Heart left ventricle (tissue), 16 donors: ENCODE results near the gene CHRNG. TPM values are rescaled to one million over a fixed set of nuclear protein-coding genes. Genes with fewer than 3 reads are reported as not detected.
A peak's percentile ranks its signal among the peaks of the same experiment; 100 is the strongest.

Experiments used
- ATAC-seq, 4 donors: fragments of 200-7000 bp; cut with Tn5 transposase; one replicate each; pipeline ENCODE4 v1.9.1; 2020 to 2022; ENCODE audit warnings: moderate library complexity in 4 of 4, mild to moderate bottlenecking in 3 of 4, moderate number of reproducible peaks in 1 of 4
- DNase-seq, 5 donors: peaks; one replicate each; pipeline ENCODE4 v3.0.0-alpha.2; 2020
- H3K27ac ChIP-seq, 12 donors: fragments of 200-600 bp; sonication (generic) in 4 of 12; one replicate each; pipeline versions ENCODE4 v1.5.0 to v1.8.0; 2016 to 2022; ENCODE audit warnings: mild to moderate bottlenecking in 2 of 12
- H3K27me3 ChIP-seq, 9 donors: fragments of 200-600 bp; sonication (generic) in 2 of 9; one replicate each; pipeline versions ENCODE4 v1.5.1 to v1.8.0; 2016 to 2022; ENCODE audit warnings: mild to moderate bottlenecking in 3 of 9
- H3K36me3 ChIP-seq, 9 donors: fragments of 200-600 bp; sonication (generic) in 2 of 9; one replicate each; pipeline versions ENCODE4 v1.5.0 to v1.8.0; 2018 to 2022; ENCODE audit warnings: mild to moderate bottlenecking in 2 of 9
- H3K4me1 ChIP-seq, 12 donors: fragments of 200-600 bp; sonication (generic) in 4 of 12; one replicate each; pipeline versions ENCODE4 v1.5.0 to v1.8.0; 2016 to 2022; ENCODE audit warnings: mild to moderate bottlenecking in 3 of 12
- H3K4me3 ChIP-seq, 12 donors: fragments of 200-600 bp; sonication (generic) in 4 of 12; one replicate each; pipeline versions ENCODE4 v1.5.0 to v1.8.0; 2017 to 2022; ENCODE audit warnings: mild to moderate bottlenecking in 9 of 12, moderate library complexity in 4 of 12
- H3K9me3 ChIP-seq, 12 donors: fragments of 200-600 bp; sonication (generic) in 4 of 12; one replicate each; pipeline versions ENCODE4 v1.5.0 to v1.8.0; 2016 to 2022; ENCODE audit warnings: mild to moderate bottlenecking in 1 of 12
- CTCF ChIP-seq, 12 donors: fragments of 200-600 bp; sonication (generic) in 4 of 12; IDR thresholded peaks; one replicate each; pipeline versions ENCODE4 v1.5.0 to v1.8.0; 2018 to 2022; ENCODE audit warnings: antibody characterized with exemption in 12 of 12, mild to moderate bottlenecking in 5 of 12
- POLR2A ChIP-seq, 2 donors: fragments of 450-650 bp; IDR thresholded peaks; one replicate each; pipeline ENCODE4 v1.6.1; 2017; ENCODE audit warnings: antibody characterized with exemption in 2 of 2, mild to moderate bottlenecking in 2 of 2, moderate library complexity in 2 of 2
- WGBS, 4 donors: extraction: QIAGEN DNeasy Blood & Tissue Kit in 2 of 4; methylation state at CpG; one replicate each; pipeline versions ENCODE4 v1.1.5 to v1.1.7; 2013 to 2018; 5-methylcytosine and 5-hydroxymethylcytosine counted together
- intact Hi-C, 10 donors: fragments of 100-400 bp; cut with DNase I; formaldehyde crosslinking; loops; one replicate each; pipeline versions ENCODE4 v1.11.1 to v1.14.2; 2022
- polyA plus RNA-seq, 2 donors: library from polyadenylated mRNA; stranded (reverse); fragments of 200-250 nt; gene quantifications; one replicate each; pipeline ENCODE4 v1.2.3, GENCODE V29; 2013
- total RNA-seq, 9 donors: library from RNA; depleted of rRNA in 2 of 9; stranded (reverse); fragments of >200 nt in 2 of 9; fragmentation: NEBNext Ultra II Directional in 3 of 9; extraction: Animal tissue kit (Norgen Biotek cat#: 25700) in 3 of 9; gene quantifications; one replicate each; pipeline versions ENCODE4 v1.1.0 to v1.2.4, GENCODE V29; 2016 to 2023
- donor health status: ischemic (EF 13 %, LVEDD 7.1; RV severe dilation, severe dysfunction).
- donor health status: healthy with polysubstance abuse.
- donor health status: DM: no; HTN: yes; CAD: no.
- donor health status: DM: no; HTN: no; CAD: no.
- donor health status: ischemic (EF 25% LVEDD 6.9; RV normal size, moderate dysfunction).
- donor health status: ischemic (EF 25% LVEDD 5.7; RV mildly dilated, moderate dysfunction).
- donor health status: healthy.
- donor health status: DM: yes; HTN: yes; CAD: no.
- donor health status: ischemic (EF 35%, LVEDD 5.7; RV mildly dilated, moderate dysfunction).
- donor health status: nonischemic (EF 11% LVEDD 7.7; RV severe dilation, severe dysfunction).
- donor health status: DM: yes; HTN: yes; CAD: no.
- donor health status: PGD.
- donor health status: ischemic (EF 29% LVEDD 5.4; RV normal size, mild dysfunction).
- donor health status: nonischemic (EF 23%, LVEDD 6.1; RV moderate dilation, normal function).

Gene CHRNG
- total and polyA plus RNA-seq, 11 donors, result not detected

GRCh38 chr2:232577841-232578240, 38.3 kb downstream of the CHRNG start:
- peaks cover 0 to 3% (median 0%) of the 10 kb centered on the region in 12 donors for H3K4me1 ChIP-seq
- intact Hi-C loops, result no loop called here
- H3K9me3 ChIP-seq, result no peaks in the 10 kb centered on the region
- H3K36me3 ChIP-seq, result peaks cover 0 to 77% (median 47%) of the 10 kb centered on the region in 9 donors
- no peaks in the 10 kb centered on the region for H3K27me3 ChIP-seq
- no peak overlapping the region for H3K4me3 ChIP-seq
- TF ChIP-seq CTCF (IDR thresholded peaks at IDR 0.05) (no peak), POLR2A (IDR thresholded peaks at IDR 0.05) (no peak)
- DNase-seq (no peak), ATAC-seq (peak in 1 of 4 donors; percentile 24)
- 81 to 93% (median 86%) methylated on average over 2 of the region's 2 CpGs for WGBS, 4 donors
- no peak overlapping the region for H3K27ac ChIP-seq

GRCh38 chr2:232578626-232579025, 39.1 kb downstream of the CHRNG start:
- Histone ChIP-seq H3K4me3 (no peak overlapping the region), H3K36me3 (peaks cover 0 to 74% (median 48%) of the 10 kb centered on the region in 9 donors), H3K27ac (no peak overlapping the region), H3K27me3 (no peaks in the 10 kb centered on the region), H3K4me1 (peaks cover 0 to 3% (median 0%) of the 10 kb centered on the region in 12 donors), H3K9me3 (peaks cover 0 to 2% (median 0%) of the 10 kb centered on the region in 12 donors)
- intact Hi-C loops, result no loop called here
- WGBS, 4 donors, result 91 to 96% (median 95%) methylated on average over 2 of the region's 2 CpGs
- DNase-seq (no peak), ATAC-seq (no peak)
- TF ChIP-seq POLR2A (IDR thresholded peaks at IDR 0.05) (no peak), CTCF (IDR thresholded peaks at IDR 0.05) (no peak)

GRCh38 chr2:232580648-232580981, 41.1 kb downstream of the CHRNG start:
- WGBS, 4 donors, result 97 to 98% (median 98%) methylated on average over 6 of the region's 6 CpGs
- Histone ChIP-seq H3K4me3 (no peak overlapping the region), H3K27me3 (no peaks in the 10 kb centered on the region), H3K9me3 (peaks cover 0 to 10% (median 0%) of the 10 kb centered on the region in 12 donors), H3K36me3 (peaks cover 0 to 54% (median 40%) of the 10 kb centered on the region in 9 donors), H3K27ac (no peak overlapping the region), H3K4me1 (peaks cover 0 to 3% (median 0%) of the 10 kb centered on the region in 12 donors)
- TF ChIP-seq CTCF (IDR thresholded peaks at IDR 0.05) (no peak), POLR2A (IDR thresholded peaks at IDR 0.05) (no peak)
- intact Hi-C loops, result no loop called here
- ATAC-seq, result no peak
- DNase-seq, result no peak

- no peak for DNase-seq
- H3K27me3 ChIP-seq, result no peaks in the 10 kb centered on the region
- peaks cover 0 to 3% (median 0%) of the 10 kb centered on the region in 12 donors for H3K4me1 ChIP-seq
- H3K27ac ChIP-seq, result no peak overlapping the region
- no peak overlapping the region for H3K4me3 ChIP-seq
- no peak for TF ChIP-seq POLR2A (IDR thresholded peaks at IDR 0.05)
- no peak for TF ChIP-seq CTCF (IDR thresholded peaks at IDR 0.05)
- H3K36me3 ChIP-seq, result peaks cover 0 to 47% (median 39%) of the 10 kb centered on the region in 9 donors
- intact Hi-C loops, result no loop called here
- peaks cover 0 to 10% (median 0%) of the 10 kb centered on the region in 12 donors for H3K9me3 ChIP-seq
- no peak for ATAC-seq
Observed at GRCh38 chr2:232581725-232582124, 42.2 kb downstream of the CHRNG start.
